ENCODE data around the gene TMIGD3. TPM values are rescaled to one million over a fixed set of nuclear protein-coding genes. Genes with fewer than 3 reads are reported as not detected.

Gene TMIGD3
- total RNA-seq, 4 donors from 2014 or later, result 0.27 to 0.95 TPM; not detected in 2

DNA sequence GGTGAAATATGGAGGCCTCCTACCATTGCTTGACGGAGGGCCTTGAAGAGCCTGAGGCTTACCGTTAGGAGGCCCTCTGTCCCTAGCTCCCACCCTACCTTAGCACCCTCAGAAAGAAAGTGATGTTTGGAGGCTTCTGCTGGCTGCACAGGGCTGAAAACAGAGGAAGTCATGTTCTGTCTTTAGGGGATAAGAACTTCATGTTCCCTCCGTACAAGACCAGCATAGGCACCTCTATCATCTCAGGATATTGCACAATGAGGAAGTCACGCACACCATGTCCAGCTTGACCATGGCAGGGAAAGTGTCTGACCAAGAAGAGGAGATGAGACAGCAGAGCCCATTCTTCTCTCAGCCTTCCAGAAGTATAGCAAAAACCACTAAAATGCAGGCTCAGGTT is 13.8 kb downstream of the TMIGD3 start:
- 86% methylated on average over 4 of the region's 4 CpGs; no CpG with 5 or more reads in 1 of the 2 donors for WGBS, 2 donors (ENCODE audit: low coverage in 1 of 2)
- DNase-seq, result peak; percentile 25
- Histone ChIP-seq H3K27me3 (no peaks in the 10 kb centered on the region), H3K9me3 (no peaks in the 10 kb centered on the region), H3K27ac (peak overlapping the region; percentile 10 to 70 (median 46)), H3K4me1 (no peaks in the 10 kb centered on the region), H3K4me3 (no peak overlapping the region), H3K36me3 (no peaks in the 10 kb centered on the region)
- in situ Hi-C loops (cut with MboI; ENCODE audit: low pct_ligation_motif_present in 1 of 4, low pct_unique_long_range_greater_than_20kb in 1 of 4, low sequenced_read_pairs in 3 of 4) (loop anchor here (10.0 to 25.0 kb wide), 4 partner anchors 248 to 873 kb away; partner anchors contain the start of genes DDX20 (in 1 of the 4) and INKA2 (in 1 of the 4)), intact Hi-C loops (cut with DNase I; ENCODE audit: low total_unique reads) (no loop called here)
- TF ChIP-seq, protein P1, sequence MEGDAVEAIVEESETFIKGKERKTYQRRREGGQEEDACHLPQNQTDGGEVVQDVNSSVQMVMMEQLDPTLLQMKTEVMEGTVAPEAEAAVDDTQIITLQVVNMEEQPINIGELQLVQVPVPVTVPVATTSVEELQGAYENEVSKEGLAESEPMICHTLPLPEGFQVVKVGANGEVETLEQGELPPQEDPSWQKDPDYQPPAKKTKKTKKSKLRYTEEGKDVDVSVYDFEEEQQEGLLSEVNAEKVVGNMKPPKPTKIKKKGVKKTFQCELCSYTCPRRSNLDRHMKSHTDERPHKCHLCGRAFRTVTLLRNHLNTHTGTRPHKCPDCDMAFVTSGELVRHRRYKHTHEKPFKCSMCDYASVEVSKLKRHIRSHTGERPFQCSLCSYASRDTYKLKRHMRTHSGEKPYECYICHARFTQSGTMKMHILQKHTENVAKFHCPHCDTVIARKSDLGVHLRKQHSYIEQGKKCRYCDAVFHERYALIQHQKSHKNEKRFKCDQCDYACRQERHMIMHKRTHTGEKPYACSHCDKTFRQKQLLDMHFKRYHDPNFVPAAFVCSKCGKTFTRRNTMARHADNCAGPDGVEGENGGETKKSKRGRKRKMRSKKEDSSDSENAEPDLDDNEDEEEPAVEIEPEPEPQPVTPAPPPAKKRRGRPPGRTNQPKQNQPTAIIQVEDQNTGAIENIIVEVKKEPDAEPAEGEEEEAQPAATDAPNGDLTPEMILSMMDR (IDR thresholded peaks at IDR 0.05), result no peak
- peak; percentile 38 for TF ChIP-seq POLR2A (IDR thresholded peaks at IDR 0.05)
- TF ChIP-seq EP300 (IDR thresholded peaks at IDR 0.05; ENCODE audit: low read depth), result peak; percentile 86
- TF ChIP-seq POLR2AphosphoS5 (IDR thresholded peaks at IDR 0.05), result peak; percentile 29 to 49 (median 33)

DNA sequence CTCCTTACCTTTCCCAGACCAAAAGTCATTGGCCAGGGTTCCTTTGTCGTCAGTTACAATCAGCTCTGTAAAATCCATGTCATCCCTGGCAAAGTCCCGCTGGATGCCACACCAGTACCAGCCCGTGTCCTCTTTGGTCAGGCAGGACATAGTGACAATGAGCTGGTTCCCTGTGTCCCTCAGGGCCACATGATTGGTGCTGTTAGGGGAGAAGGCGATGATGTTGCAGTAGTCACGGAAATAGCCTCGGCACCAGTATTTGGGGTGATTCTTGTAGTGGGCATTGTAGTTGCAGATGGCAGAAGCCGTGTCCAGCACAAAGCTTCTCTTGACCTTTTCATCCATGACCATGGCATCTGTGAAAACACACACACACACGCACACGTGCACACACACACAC is 14.8 kb downstream of the TMIGD3 start:
- H3K4me1 ChIP-seq, result no peaks in the 10 kb centered on the region
- no peak for TF ChIP-seq POLR2AphosphoS5 (IDR thresholded peaks at IDR 0.05)
- TF ChIP-seq, protein P1 (IDR thresholded peaks at IDR 0.05), result no peak
- no peak for TF ChIP-seq POLR2A (IDR thresholded peaks at IDR 0.05)
- no peak for TF ChIP-seq EP300 (IDR thresholded peaks at IDR 0.05; ENCODE audit: low read depth)
- DNase-seq, result no peak
- peak overlapping the region; percentile 0 to 70 (median 36) for H3K27ac ChIP-seq
- in situ Hi-C loops (cut with MboI; ENCODE audit: low pct_ligation_motif_present in 1 of 4, low pct_unique_long_range_greater_than_20kb in 1 of 4, low sequenced_read_pairs in 3 of 4), result loop anchor here (10.0 to 25.0 kb wide), 4 partner anchors 249 to 874 kb away; partner anchors contain the start of genes DDX20 (in 1 of the 4) and INKA2 (in 1 of the 4)
- no peak overlapping the region for H3K4me3 ChIP-seq
- 90 to 93% methylated on average over 2 to 9 of the region's 9 CpGs for WGBS, 2 donors (ENCODE audit: low coverage in 1 of 2)
- H3K36me3 ChIP-seq, result no peaks in the 10 kb centered on the region
- H3K9me3 ChIP-seq, result no peaks in the 10 kb centered on the region
- H3K27me3 ChIP-seq, result no peaks in the 10 kb centered on the region
- intact Hi-C loops (cut with DNase I; ENCODE audit: low total_unique reads), result no loop called here

GRCh38 chr1:111487133-111487532 is 16.3 kb downstream of the TMIGD3 start:
- Histone ChIP-seq H3K27ac (no peak overlapping the region), H3K4me3 (no peak overlapping the region), H3K27me3 (no peaks in the 10 kb centered on the region), H3K9me3 (no peaks in the 10 kb centered on the region), H3K4me1 (no peaks in the 10 kb centered on the region), H3K36me3 (no peaks in the 10 kb centered on the region)
- in situ Hi-C loops (cut with MboI; ENCODE audit: low pct_ligation_motif_present in 1 of 4, low pct_unique_long_range_greater_than_20kb in 1 of 4, low sequenced_read_pairs in 3 of 4), result loop anchor here (10.0 to 25.0 kb wide), 4 partner anchors 250 to 875 kb away; partner anchors contain the start of genes DDX20 (in 1 of the 4) and INKA2 (in 1 of the 4)
- WGBS, 2 donors (ENCODE audit: low coverage in 1 of 2), result 87% methylated on average over 6 of the region's 6 CpGs
- intact Hi-C loops (cut with DNase I; ENCODE audit: low total_unique reads), result no loop called here
- TF ChIP-seq POLR2AphosphoS5 (IDR thresholded peaks at IDR 0.05) (no peak), POLR2A (IDR thresholded peaks at IDR 0.05) (no peak), EP300 (IDR thresholded peaks at IDR 0.05; ENCODE audit: low read depth) (no peak)
- TF ChIP-seq, protein P1 (IDR thresholded peaks at IDR 0.05), result no peak
- DNase-seq, result no peak

- Histone ChIP-seq H3K27ac (no peak overlapping the region), H3K36me3 (no peaks in the 10 kb centered on the region), H3K9me3 (no peaks in the 10 kb centered on the region), H3K4me3 (no peak overlapping the region), H3K4me1 (peaks cover 0 to 4% (median 2%) of the 10 kb centered on the region in 4 donors), H3K27me3 (no peaks in the 10 kb centered on the region)
- 98% methylated on average over 7 of the region's 7 CpGs; no CpG with 5 or more reads in 1 of the 2 donors for WGBS, 2 donors (ENCODE audit: low coverage in 1 of 2)
- intact Hi-C loops (cut with DNase I; ENCODE audit: low total_unique reads) (no loop called here), in situ Hi-C loops (cut with MboI; ENCODE audit: low pct_ligation_motif_present in 1 of 4, low pct_unique_long_range_greater_than_20kb in 1 of 4, low sequenced_read_pairs in 3 of 4) (loop anchor here (10.0 to 25.0 kb wide), 4 partner anchors 251 to 876 kb away; partner anchors contain the start of genes DDX20 (in 1 of the 4) and INKA2 (in 1 of the 4))
- DNase-seq, result no peak
- TF ChIP-seq, protein P1 (IDR thresholded peaks at IDR 0.05), result no peak
- no peak for TF ChIP-seq POLR2A (IDR thresholded peaks at IDR 0.05)
- TF ChIP-seq EP300 (IDR thresholded peaks at IDR 0.05; ENCODE audit: low read depth), result no peak
- no peak for TF ChIP-seq POLR2AphosphoS5 (IDR thresholded peaks at IDR 0.05)
Observed at GRCh38 chr1:111486431-111486830, 17.0 kb downstream of the TMIGD3 start.
